Stomach (tissue), 4 donors: ENCODE results near the gene MISP3.

Experiments
- EP300 ChIP-seq: sonication (generic); formaldehyde crosslinking; IDR thresholded peaks from one replicate; pipeline ENCODE4 v1.6.1; 2017; ENCODE audit warnings: antibody characterized with exemption
- POLR2AphosphoS5 ChIP-seq, 3 donors: sonication (generic); formaldehyde crosslinking; IDR thresholded peaks; one replicate each; pipeline ENCODE4 v1.6.1; 2016; ENCODE audit warnings: antibody characterized with exemption in 3 of 3

GRCh38 chr19:14056069-14056666, 16.4 kb upstream of the MISP3 start:
- TF ChIP-seq EP300 (no peak), POLR2AphosphoS5 (IDR thresholded peaks at IDR 0.05) (no peak)
